ENCODE measurements around the gene PRMT3.
"Not testable (repeated sequence)": the region's sequence is repeated elsewhere in the genome, so short reads cannot be mapped to it uniquely, and the experiment has no call there.

PRMT3 gene

DNA sequence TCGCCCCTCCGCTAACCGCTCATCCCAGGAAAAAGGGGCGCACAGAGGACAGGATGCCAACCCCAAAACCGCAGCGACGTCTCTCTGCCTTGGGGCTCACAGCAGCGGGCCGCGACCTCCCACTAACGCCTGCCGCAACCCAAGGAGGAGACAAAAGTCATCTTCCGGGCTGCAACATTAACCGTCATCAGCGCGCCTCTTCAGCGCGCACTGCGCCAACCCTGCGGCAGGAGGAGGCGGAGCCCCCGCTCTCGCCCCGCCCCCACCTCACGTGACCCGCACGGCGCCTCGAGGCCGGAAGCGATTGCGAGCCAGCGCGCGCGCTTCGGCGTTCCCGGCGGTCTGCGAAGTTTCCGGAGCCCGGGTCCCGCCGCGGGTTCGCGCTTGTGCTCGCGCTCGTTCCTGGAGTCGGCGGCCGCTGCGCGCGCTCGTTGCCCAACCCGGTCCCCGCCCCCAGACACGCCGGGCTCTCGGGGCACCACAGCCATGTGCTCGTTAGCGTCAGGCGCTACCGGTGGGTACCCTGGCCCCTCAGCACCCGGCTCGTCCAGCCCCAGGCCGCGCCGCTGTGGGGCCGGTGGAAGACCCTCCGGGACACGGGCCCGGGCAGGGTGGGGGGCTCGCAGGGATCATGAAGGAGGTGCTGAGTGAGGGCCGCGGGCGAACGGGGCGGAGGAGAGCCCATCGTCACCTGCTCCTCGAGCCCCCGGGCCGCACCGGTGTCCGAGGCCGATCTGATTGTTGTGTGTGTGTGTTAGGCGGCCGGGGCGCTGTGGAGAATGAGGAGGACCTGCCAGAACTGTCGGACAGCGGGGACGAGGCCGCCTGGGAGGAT is at the start of gene PRMT3:
Gene PRMT3, plus strand, starts transcription at position 456 of the 835 bp plus-strand sequence. Its CDS starts 31 bp downstream, at position 487.
- peak; percentile 92 for DNase-seq
- in situ Hi-C loops (cut with HindIII; ENCODE audit: low pct_ligation_motif_present, low pct_unique_long_range_greater_than_20kb, low sequenced_read_pairs) = no loop called here

DNA sequence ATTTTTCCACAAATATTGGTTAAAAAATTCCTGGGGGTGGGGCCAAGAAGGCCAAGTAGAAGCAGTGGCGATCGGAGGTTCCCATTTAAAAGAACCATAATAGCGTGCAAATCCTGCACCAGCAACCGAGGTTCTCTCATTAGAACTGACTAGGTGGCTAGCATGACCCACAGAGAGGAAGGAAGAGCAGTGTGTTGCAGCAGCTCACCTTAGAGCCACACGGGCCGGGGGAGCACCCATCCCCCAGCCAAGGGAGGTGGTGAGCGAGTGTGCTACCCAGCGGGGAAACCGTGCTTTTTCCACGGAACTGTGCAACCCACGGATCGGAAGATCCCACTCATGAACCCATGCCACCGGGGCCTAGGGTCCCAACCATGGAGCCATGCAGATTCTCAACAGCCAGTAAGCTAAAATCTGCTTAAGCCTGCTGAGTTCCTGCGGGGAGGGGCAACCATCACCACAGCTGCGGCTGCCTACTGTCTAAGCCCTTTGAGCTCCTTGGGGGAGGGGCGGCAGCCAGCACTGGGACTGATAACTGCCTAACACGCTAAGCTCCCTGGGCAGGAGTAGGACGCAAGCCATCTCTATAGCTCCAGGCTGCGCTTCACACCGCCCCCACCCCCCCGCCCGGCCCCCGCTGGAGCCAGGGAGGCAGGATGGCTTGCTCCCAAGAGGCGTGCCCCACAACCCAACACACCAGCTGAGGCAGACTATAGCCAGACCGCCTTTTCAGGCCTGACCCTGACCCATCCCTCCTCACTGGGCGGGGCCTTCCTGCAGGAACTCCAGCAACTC is 45.0 kb upstream of the PRMT3 start:
- in situ Hi-C loops (cut with HindIII; ENCODE audit: low pct_ligation_motif_present, low pct_unique_long_range_greater_than_20kb, low sequenced_read_pairs) = no loop called here
- DNase-seq = no peak

DNA sequence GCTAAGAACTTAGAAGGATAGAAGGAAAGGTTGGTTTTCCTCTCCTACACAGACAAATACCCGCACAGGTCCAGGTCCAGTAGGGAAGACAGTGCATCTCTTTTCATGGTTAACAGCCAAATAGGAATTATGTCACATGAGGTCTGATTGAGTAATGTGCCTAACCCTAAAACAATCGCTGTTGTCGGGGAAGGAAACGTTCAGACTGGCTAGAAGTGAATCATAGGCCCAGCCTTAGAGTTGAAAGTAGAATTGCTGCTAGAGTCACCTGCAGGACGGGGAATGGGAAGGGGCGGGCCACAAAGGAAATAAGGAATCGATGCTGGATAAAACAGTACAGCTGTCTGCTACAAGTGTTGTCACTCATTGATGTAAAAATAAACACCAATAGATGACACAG is 36.4 kb upstream of the PRMT3 start:
- in situ Hi-C loops (cut with HindIII; ENCODE audit: low pct_ligation_motif_present, low pct_unique_long_range_greater_than_20kb, low sequenced_read_pairs) = no loop called here
- DNase-seq = no peak

DNA sequence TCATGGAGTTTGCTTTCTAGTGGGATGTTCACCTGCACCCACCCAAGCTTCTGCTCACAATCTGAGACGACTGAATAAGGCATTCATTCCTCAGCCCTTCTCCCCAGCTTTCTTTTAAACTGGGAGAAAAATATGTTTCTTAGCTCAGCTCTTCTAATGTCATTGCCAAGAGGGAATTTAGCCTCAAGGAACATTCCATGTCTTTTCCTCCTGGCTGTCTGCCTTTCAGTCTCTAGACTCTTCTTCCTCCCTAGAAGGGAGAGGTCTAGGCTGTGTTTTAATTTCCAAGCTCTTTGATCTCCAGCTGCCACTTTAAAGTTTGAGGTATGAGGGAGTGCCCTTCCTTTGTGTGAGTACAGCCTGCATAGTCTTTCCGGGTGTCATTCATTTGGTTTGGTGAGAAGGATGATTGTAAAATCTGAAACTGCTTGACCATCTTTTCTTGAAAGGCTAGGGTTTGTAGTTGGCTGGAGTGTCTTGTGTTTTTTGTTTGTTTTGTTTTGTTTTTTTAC is 35.7 kb upstream of the PRMT3 start:
- in situ Hi-C loops (cut with HindIII; ENCODE audit: low pct_ligation_motif_present, low pct_unique_long_range_greater_than_20kb, low sequenced_read_pairs) = no loop called here
- DNase-seq = no peak

DNA sequence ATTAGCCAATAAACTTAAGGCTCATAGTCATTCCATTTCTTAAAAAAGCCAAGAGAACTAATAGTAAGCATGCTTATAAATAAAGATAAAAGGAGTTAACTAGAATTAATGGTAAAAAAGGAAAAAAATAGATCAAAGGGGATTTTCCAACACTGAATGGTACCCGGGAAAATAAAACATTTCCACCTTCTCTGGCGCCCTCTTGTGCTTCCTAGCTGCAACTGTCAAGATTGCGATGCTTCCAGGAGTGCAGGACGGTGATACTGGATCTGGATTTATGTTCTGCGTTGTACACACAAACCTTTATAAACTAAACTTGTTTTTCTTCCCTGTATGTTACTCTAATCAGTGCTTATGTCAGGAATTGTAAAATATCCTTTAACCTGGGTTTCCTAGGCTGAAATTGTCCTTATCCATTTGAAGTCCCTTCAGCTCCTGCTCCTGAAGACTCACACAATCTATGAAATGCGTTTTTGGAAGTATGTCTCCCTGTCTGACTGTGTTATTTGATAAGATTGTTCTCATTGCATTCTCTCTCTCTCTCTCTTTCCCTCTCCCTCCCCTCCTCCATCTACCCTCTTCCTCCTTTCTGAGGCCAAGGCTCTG is 33.6 kb upstream of the PRMT3 start:
- in situ Hi-C loops (cut with HindIII; ENCODE audit: low pct_ligation_motif_present, low pct_unique_long_range_greater_than_20kb, low sequenced_read_pairs) = no loop called here
- peak; percentile 44 for DNase-seq

GRCh38 chr11:20355221-20356219 is 32.0 kb upstream of the PRMT3 start:
- in situ Hi-C loops (cut with HindIII; ENCODE audit: low pct_ligation_motif_present, low pct_unique_long_range_greater_than_20kb, low sequenced_read_pairs) = no loop called here
- DNase-seq = no peak

GRCh38 chr11:20357150-20357549 is 30.4 kb upstream of the PRMT3 start:
- no peak for DNase-seq
- in situ Hi-C loops (cut with HindIII; ENCODE audit: low pct_ligation_motif_present, low pct_unique_long_range_greater_than_20kb, low sequenced_read_pairs) = no loop called here

GRCh38 chr11:20360650-20361049 is 26.9 kb upstream of the PRMT3 start:
- in situ Hi-C loops (cut with HindIII; ENCODE audit: low pct_ligation_motif_present, low pct_unique_long_range_greater_than_20kb, low sequenced_read_pairs) = no loop called here
- peak; percentile 86 for DNase-seq

DNA sequence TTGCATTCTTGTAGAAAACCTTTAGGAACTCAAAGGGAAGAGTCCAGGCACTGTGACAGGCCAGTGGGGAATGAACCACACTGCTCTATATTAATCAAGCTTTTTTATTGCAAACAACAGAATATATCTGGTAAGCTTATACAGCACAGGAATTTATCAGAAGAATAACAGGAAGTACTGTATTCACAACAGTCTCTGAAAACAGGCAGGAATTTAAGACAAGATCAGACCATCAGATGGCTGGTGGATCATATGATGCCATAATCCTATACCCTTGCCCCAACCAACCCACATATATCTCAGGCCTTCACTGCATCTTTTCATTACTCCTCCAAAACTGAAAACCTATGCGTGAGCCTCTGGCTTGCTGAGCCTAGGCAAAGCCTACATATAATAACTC is 25.0 kb upstream of the PRMT3 start:
- in situ Hi-C loops (cut with HindIII; ENCODE audit: low pct_ligation_motif_present, low pct_unique_long_range_greater_than_20kb, low sequenced_read_pairs) = no loop called here
- DNase-seq = no peak

DNA sequence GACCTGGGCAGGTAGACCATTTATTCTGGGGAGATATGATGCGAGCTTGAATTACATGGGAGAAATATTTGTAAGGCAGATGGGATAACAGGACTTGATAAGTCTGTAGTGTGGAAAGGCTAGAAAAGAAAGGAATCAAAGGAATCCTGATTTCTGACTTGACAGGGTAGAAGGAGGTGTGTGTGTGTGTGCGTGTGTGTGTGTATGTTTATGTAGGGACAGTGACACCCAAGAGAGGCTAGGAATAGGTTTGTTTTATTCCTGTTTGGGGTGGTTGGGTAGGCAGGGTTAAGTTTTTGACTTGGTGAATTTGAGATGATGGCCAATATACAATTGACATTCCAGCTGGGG is 24.4 kb upstream of the PRMT3 start:
- in situ Hi-C loops (cut with HindIII; ENCODE audit: low pct_ligation_motif_present, low pct_unique_long_range_greater_than_20kb, low sequenced_read_pairs) = no loop called here
- DNase-seq = no peak

DNA sequence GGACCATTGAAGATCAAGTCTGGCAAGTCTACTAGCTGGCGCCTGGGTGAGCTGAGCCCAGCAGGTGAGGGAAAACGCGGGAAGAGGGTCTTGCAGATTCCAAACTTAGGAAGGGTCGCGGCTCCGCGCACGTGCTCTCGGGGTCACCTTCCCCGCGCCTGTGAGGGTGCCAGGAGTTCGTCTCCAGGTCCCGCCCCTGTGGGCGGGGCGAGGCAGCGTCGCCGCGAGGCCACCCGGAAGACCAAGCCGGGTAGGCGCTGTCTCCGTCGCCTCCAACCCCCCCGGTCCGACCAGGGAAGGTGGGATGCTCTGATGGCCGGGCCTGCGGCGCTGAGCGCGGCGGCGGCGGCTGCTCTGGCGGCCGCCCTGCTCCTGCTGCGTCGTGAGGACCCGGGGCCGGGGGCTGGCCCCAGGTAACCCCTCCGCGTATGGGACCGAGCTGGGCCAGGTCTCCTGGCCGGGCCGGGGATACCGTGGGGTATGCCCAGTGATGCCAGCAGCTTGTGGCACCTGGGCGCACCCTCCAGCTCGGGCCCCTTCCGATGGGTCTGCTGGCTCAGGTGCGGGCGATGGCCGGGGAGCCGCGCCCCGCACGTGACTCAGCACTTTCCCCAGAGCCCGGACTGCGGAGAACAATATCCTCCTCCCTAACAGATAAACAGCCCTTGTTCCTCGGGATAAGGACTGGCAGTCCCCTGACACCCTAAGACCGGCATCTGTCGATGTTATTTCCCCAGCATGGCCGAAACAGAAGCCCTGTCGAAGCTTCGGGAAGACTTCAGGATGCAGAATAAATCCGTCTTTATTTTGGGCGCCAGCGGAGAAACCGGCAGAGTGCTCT is 23.8 kb upstream of the PRMT3 start, which contains the start of gene HTATIP2:
Gene HTATIP2, plus strand, starts transcription at position 215 of the 841 bp plus-strand sequence. Its CDS starts 524 bp downstream, at position 739.
- in situ Hi-C loops (cut with HindIII; ENCODE audit: low pct_ligation_motif_present, low pct_unique_long_range_greater_than_20kb, low sequenced_read_pairs) = no loop called here
- DNase-seq = peak; percentile 44

- in situ Hi-C loops (cut with HindIII; ENCODE audit: low pct_ligation_motif_present, low pct_unique_long_range_greater_than_20kb, low sequenced_read_pairs) = no loop called here
- DNase-seq = no peak
These were observed 23.1 kb upstream of the PRMT3 start for GRCh38 chr11:20364341-20364792.

GRCh38 chr11:20365465-20365864 is 22.1 kb upstream of the PRMT3 start:
- in situ Hi-C loops (cut with HindIII; ENCODE audit: low pct_ligation_motif_present, low pct_unique_long_range_greater_than_20kb, low sequenced_read_pairs); DNase-seq: not testable (repeated sequence)

DNA sequence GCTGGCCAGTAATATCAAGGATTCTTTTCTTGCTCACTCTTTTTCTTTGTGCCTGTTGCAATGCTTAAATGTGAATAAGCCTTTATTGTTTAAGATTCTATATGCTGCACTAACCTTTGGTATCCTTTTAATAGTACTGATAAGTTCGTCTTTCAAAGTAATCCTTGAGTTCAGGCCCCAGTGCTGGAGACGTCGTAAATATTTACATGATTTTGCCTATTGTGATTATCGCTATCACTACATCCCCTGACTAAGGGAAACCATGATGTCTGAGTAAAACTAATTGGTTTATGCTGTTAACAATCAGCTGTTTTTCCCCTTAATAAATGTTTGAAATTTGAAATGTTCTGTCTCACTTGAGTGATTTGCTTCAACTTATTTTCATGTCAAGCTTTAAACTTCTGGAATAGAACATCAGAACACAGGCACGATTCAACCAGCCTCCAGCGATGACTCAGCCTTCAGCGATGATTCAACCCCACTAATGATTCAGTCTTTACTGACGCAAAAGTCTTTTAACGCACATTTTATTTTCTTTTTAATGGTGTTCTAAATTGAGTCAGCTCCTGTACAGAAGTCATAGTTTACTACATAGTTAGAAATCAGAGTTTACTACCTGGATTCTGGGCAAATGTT is 20.1 kb upstream of the PRMT3 start:
- peak; percentile 77 for DNase-seq
- in situ Hi-C loops (cut with HindIII; ENCODE audit: low pct_ligation_motif_present, low pct_unique_long_range_greater_than_20kb, low sequenced_read_pairs) = no loop called here

DNA sequence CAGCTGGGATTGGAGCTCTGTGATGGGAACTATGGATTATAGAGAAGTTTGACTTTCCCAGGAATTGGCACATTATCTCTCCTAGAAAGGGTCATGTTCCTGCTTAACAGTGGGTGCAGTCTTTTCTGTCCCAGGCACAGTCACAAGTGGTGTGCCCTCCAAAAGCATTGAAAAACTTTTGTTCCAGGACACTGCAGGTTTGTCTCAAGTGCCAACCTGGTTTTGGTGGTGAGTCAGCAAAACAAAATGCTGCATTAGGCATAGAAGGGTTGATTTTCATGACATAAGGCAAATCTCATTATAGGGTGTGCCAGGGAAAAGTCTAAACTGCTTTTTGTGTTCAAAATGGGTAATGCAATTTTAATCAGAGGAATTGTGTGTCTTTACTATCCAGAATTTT is 19.1 kb upstream of the PRMT3 start:
- peak; percentile 31 for DNase-seq
- in situ Hi-C loops (cut with HindIII; ENCODE audit: low pct_ligation_motif_present, low pct_unique_long_range_greater_than_20kb, low sequenced_read_pairs) = no loop called here

DNA sequence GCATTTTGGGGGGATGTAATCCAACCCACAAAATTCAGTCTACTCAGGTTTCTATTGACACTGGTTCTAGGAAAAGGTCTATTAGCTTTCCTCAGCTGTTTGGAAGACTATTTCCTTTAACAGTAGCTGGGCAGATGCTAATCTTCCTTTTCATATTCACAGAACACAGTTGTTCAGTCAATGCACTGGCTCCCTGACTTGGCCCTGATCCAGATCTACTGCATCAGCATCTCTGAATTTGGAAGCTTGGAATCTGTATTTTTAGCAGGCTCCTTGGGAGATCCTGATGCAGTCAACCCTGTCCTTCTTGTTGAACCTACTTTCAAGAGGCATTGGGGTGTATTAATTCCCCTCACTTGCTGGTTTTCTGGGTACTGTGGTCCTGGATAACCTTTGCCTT is 17.7 kb upstream of the PRMT3 start:
- in situ Hi-C loops (cut with HindIII; ENCODE audit: low pct_ligation_motif_present, low pct_unique_long_range_greater_than_20kb, low sequenced_read_pairs) = no loop called here
- no peak for DNase-seq
